K562 (cell line): ENCODE results near the gene GALNT9. TPM values are rescaled to one million over a fixed set of nuclear protein-coding genes. Genes with fewer than 3 reads are reported as not detected.
A peak's percentile ranks its signal among the peaks of the same experiment; 100 is the strongest.

Experiments used
- ATAC-seq: fragments of 200-7000 bp; cut with Tn5 transposase; 3 replicates; pipeline ENCODE4 v1.9.1; 2020; ENCODE audit warnings: moderate library complexity
- BruUV-seq: library from RNA; stranded (reverse); fragments of 400-500 nt; replicated peaks from 2 replicates; lab custom pipeline; 2021; lab: Mats Ljungman, UMichigan
- CTCF ChIA-PET: fragments of 300-600 bp; formaldehyde crosslinking; extraction: SDS; loops from one replicate; lab custom pipeline; 2021; ENCODE audit warnings: low intra/inter-chr PET ratio; lab: Yijun Ruan, JAX
- POLR2A ChIA-PET: fragments of 300-600, 350-650 bp; sonication (Branson Sonifier 250); formaldehyde crosslinking; extraction: SDS; loops from one replicate; lab custom pipeline; 2021; ENCODE audit warnings: antibody characterized with exemption, inconsistent platforms; lab: Yijun Ruan, JAX
- DNase-seq, 4 experiments: peaks; one replicate each; pipeline versions ENCODE4 v3.0.0 to v3.0.0-alpha.2; 2011 to 2018; ENCODE audit warnings: low spot score in 3 of 4, mixed read lengths in 3 of 4; ENCODE audit errors: extremely low read depth in 1 of 4
- FAIRE-seq: peaks from 2 replicates; lab custom pipeline; 2011; peaks lifted over from hg19 to GRCh38; lab: Jason Lieb, UNC
- H2AFZ ChIP-seq: 2 replicates; pipeline ENCODE4 v1.6.0; 2011; ENCODE audit warnings: low read depth, low read length, control low read depth, inconsistent platforms
- H3K27ac ChIP-seq: fragments of 200-600 bp; 3 replicates; pipeline ENCODE4 v1.8.0; 2011; ENCODE audit warnings: low read depth, mild to moderate bottlenecking, control low read depth, inconsistent platforms, low read length, moderate library complexity, mixed read lengths; ENCODE audit errors: extremely low read depth
- H3K27me3 ChIP-seq, 2 experiments: fragments of 300-600 bp in 1 of 2; 2 replicates in 1 of 2; 3 replicates in 1 of 2; pipeline versions ENCODE4 v1.6.0 to v1.8.0; 2011; ENCODE audit warnings: inconsistent platforms in 2 of 2, low read length in 2 of 2, mild to moderate bottlenecking in 1 of 2, mixed read lengths in 1 of 2, moderate library complexity in 1 of 2; ENCODE audit not compliant: control insufficient read depth in 2 of 2, insufficient read depth in 2 of 2
- H3K36me3 ChIP-seq: fragments of 300-600 bp; 3 replicates; pipeline ENCODE4 v1.8.0; 2011; ENCODE audit warnings: mild to moderate bottlenecking, low read length, inconsistent platforms; ENCODE audit not compliant: control insufficient read depth, insufficient read depth
- H3K4me1 ChIP-seq, 2 experiments: fragments of 200-600 bp in 1 of 2; replicated peaks in 1 of 2; 2 replicates in 1 of 2; 3 replicates in 1 of 2; pipeline versions ENCODE4 v1.5.1 to v1.8.0; 2011; ENCODE audit warnings: inconsistent platforms in 2 of 2, low read length in 2 of 2, mild to moderate bottlenecking in 1 of 2, mixed read lengths in 1 of 2, moderate library complexity in 1 of 2; ENCODE audit not compliant: control insufficient read depth in 2 of 2, insufficient read depth in 2 of 2
- H3K4me2 ChIP-seq: 2 replicates; pipeline ENCODE4 v1.6.1; 2011; ENCODE audit warnings: low read length, control low read depth, inconsistent platforms, mixed read lengths; ENCODE audit not compliant: insufficient read depth
- H3K4me3 ChIP-seq: fragments of 200-600 bp; sonication (generic), shearing (Covaris generic); 2 replicates; pipeline ENCODE4 v1.5.1; 2016; ENCODE audit warnings: control low read depth, inconsistent platforms
- H3K79me2 ChIP-seq: fragments of 200-600 bp; 3 replicates; pipeline ENCODE4 v1.8.0; 2011; ENCODE audit warnings: low read length, inconsistent platforms; ENCODE audit not compliant: control insufficient read depth, insufficient read depth
- H3K9ac ChIP-seq, 2 experiments: 2 replicates each; pipeline versions ENCODE4 v1.6.0 to v1.6.1; 2011; ENCODE audit warnings: low read depth in 2 of 2, low read length in 2 of 2, control low read depth in 1 of 2, inconsistent platforms in 1 of 2, mild to moderate bottlenecking in 1 of 2, mixed read lengths in 1 of 2; ENCODE audit not compliant: insufficient read depth in 1 of 2
- H3K9me1 ChIP-seq: one replicate; pipeline ENCODE4 v1.6.0; 2011; ENCODE audit warnings: inconsistent platforms, mild to moderate bottlenecking, low read length, moderate library complexity; ENCODE audit not compliant: control insufficient read depth, insufficient read depth
- H3K9me3 ChIP-seq: replicated peaks from 2 replicates; pipeline ENCODE4 v1.5.1; 2011; ENCODE audit warnings: low read depth, low read length, inconsistent platforms; ENCODE audit not compliant: control insufficient read depth, insufficient read depth
- H4K20me1 ChIP-seq: replicated peaks from 2 replicates; pipeline ENCODE4 v1.6.1; 2011; ENCODE audit warnings: low read length, inconsistent platforms, mixed read lengths; ENCODE audit not compliant: control insufficient read depth, insufficient read depth
- BRCA1 ChIP-seq, 2 experiments: fragments of 450-650 bp in 1 of 2; sonication (generic) in 1 of 2; formaldehyde crosslinking in 1 of 2; IDR thresholded peaks; 2 replicates each; pipeline versions ENCODE4 v1.5.0 to v1.6.1; 2017 to 2020; ENCODE audit warnings: mild to moderate bottlenecking in 1 of 2, missing genetic modification reagents in 1 of 2
- CBX2 ChIP-seq: fragments of 200-600 bp; sonication (generic); IDR thresholded peaks from one replicate; pipeline ENCODE4 v1.6.1; 2012; ENCODE audit warnings: mild to moderate bottlenecking, low read length, inconsistent platforms; ENCODE audit not compliant: insufficient read depth, poor library complexity, severe bottlenecking
- FOS ChIP-seq: IDR thresholded peaks from 3 replicates; pipeline ENCODE4 v1.6.1; 2011; ENCODE audit not compliant: insufficient read length; ENCODE audit errors: extremely low read depth
- MAX ChIP-seq: sonication (generic); formaldehyde crosslinking; IDR thresholded peaks from 2 replicates; pipeline ENCODE4 v1.9.0; 2022; ENCODE audit warnings: mild to moderate bottlenecking, missing genetic modification reagents
- NFYB ChIP-seq: IDR thresholded peaks from 2 replicates; pipeline ENCODE4 v1.6.1; 2011; ENCODE audit warnings: mild to moderate bottlenecking, moderate library complexity; ENCODE audit not compliant: insufficient read length; ENCODE audit errors: extremely low read depth
- POLR2AphosphoS5 ChIP-seq: IDR thresholded peaks from 2 replicates; pipeline ENCODE4 v1.6.1; 2011; ENCODE audit warnings: mild to moderate bottlenecking, low read depth, low read length, moderate library complexity; ENCODE audit not compliant: control insufficient read depth, insufficient read depth
- RBM34 ChIP-seq: fragments of 200-400 bp; formaldehyde crosslinking; IDR thresholded peaks from 2 replicates; pipeline ENCODE4 v1.6.1; 2018; ENCODE audit warnings: low read length, borderline replicate concordance; ENCODE audit not compliant: insufficient read depth
- RUNX1 ChIP-seq: sonication (generic); IDR thresholded peaks from 2 replicates; pipeline ENCODE4 v1.6.1; 2016; ENCODE audit warnings: antibody characterized with exemption, low read depth
- SP2 ChIP-seq: IDR thresholded peaks from 2 replicates; pipeline ENCODE4 v1.6.1; 2011; ENCODE audit warnings: mild to moderate bottlenecking, low read depth, low read length, moderate library complexity; ENCODE audit not compliant: poor library complexity, severe bottlenecking; ENCODE audit errors: extremely low read depth
- ZBTB12 ChIP-seq: fragments of 250-450 bp; sonication (Bioruptor Pico); IDR thresholded peaks from 2 replicates; pipeline ENCODE4 v1.4.0; 2020
- ZBTB17 ChIP-seq: fragments of 450-650 bp; formaldehyde crosslinking; IDR thresholded peaks from 2 replicates; pipeline ENCODE4 v1.4.0; 2020; ENCODE audit warnings: mild to moderate bottlenecking
- ZNF263 ChIP-seq: sonication (generic); formaldehyde crosslinking; IDR thresholded peaks from 2 replicates; pipeline ENCODE4 v1.8.0; 2022; ENCODE audit warnings: mild to moderate bottlenecking, missing genetic modification reagents, borderline replicate concordance
- WGBS: fragments of 100-300 bp; shearing (Covaris generic); methylation state at CpG from one replicate; pipeline ENCODE4 v1.1.6; 2016; ENCODE audit warnings: low coverage, mixed read lengths; ENCODE audit not compliant: insufficient coverage; ENCODE audit errors: missing lambda C conversion rate; 5-methylcytosine and 5-hydroxymethylcytosine counted together
- in situ Hi-C: fragments of 300-500 bp; cut with MboI; formaldehyde crosslinking; loops from 4 replicates; pipeline ENCODE4 v1.15.0; 2018; ENCODE audit warnings: inconsistent platforms, mixed read lengths
- intact Hi-C: fragments of 100-400 bp; cut with micrococcal nuclease; formaldehyde crosslinking; loops from 2 replicates; pipeline ENCODE4 v1.14.2; 2022
- polyA plus RNA-seq, 8 experiments: library from polyadenylated mRNA; depleted of rRNA in 4 of 8; stranded (reverse) in 5 of 8; unstranded in 3 of 8; fragments of >200 nt; fragmentation: Nextera tagmentation in 2 of 8; fragmentation: Illumina TruSeq in 1 of 8; extraction: Ambion mirVana in 2 of 8; extraction: Trizol in 1 of 8; gene quantifications; 2 replicates each; pipeline versions ENCODE4 v1.2.1 to v1.2.3, GENCODE V29; 2011 to 2014; ENCODE audit warnings: inconsistent platforms in 1 of 8, missing spikeins in 1 of 8
- total RNA-seq, 7 experiments: library from RNA; depleted of rRNA in 6 of 7; stranded (reverse); fragments of >200 nt in 6 of 7; fragmentation: Illumina TruSeq in 2 of 7; extraction: Trizol in 2 of 7; gene quantifications; 2 replicates each; pipeline versions ENCODE4 v1.2.1 to v1.2.3, GENCODE V29; 2011 to 2021; ENCODE audit warnings: low replicate concordance in 1 of 7

Gene GALNT9
- total and polyA plus RNA-seq, 9 of the 15 experiments (the other 6 are each of a cell fraction or from before 2014, with no cell fraction given) = not detected

GRCh38 chr12:132275631-132276030, 53.8 kb downstream of the GALNT9 start (continued):
- TF ChIP-seq ZBTB12 (CRISPR knock-in tag) (no peak), BRCA1 (IDR thresholded peaks at IDR 0.05) (no peak), BRCA1 (CRISPR knock-in tag; IDR thresholded peaks at IDR 0.05) (no peak)

- Histone ChIP-seq H3K27ac (no peak overlapping the region), H3K36me3 (no peaks in the 10 kb centered on the region), H4K20me1 (peaks cover 8% of the 10 kb centered on the region; the same call in 1 of the 2 replicates), H3K9ac (no peak overlapping the region), H3K4me3 (no peak overlapping the region), H3K9me3 (no peaks in the 10 kb centered on the region), H3K9me1 (no peaks in the 10 kb centered on the region), H2AFZ (no peak overlapping the region), H3K79me2 (no peaks in the 10 kb centered on the region), H3K4me2 (no peak overlapping the region), H3K27me3 (peaks cover 27 to 94% of the 10 kb centered on the region in 2 experiments; a peak in 4 of 5 replicates), H3K4me1 (peaks cover 0 to 24% of the 10 kb centered on the region in 2 experiments; a peak in 2 of 5 replicates)
- intact Hi-C loops (no loop called here), in situ Hi-C loops (no loop called here)
- ATAC-seq (peak; percentile 88), DNase-seq (peak; percentile 25 to 75 (median 60)), FAIRE-seq (peak; percentile 79)
- CTCF ChIA-PET = no interaction called here
- POLR2A ChIA-PET = interaction anchor here (0.6 to 0.8 kb wide), 2 partner anchors 88 to 175 kb away, joined by 3 read pairs; no protein-coding TSS in a partner anchor
- 3% methylated on average over 13 of the region's 13 CpGs for WGBS
- BruUV-seq = no TSS peak
- TF ChIP-seq ZBTB17 (CRISPR knock-in tag) (no peak), MAX (CRISPR knock-in tag) (no peak), CBX2 (no peak), POLR2AphosphoS5 (no peak), NFYB (peak; percentile 67), FOS (peak; percentile 53), RBM34 (no peak), ZNF263 (CRISPR knock-in tag) (peak; percentile 78; the same call in 1 of the 2 replicates), RUNX1 (no peak), SP2 (peak; percentile 36)
Measured at GRCh38 chr12:132275110-132275531, 54.3 kb downstream of the GALNT9 start.
